ENCODE measurements around the gene CST4.
"Not testable (repeated sequence)": the region's sequence is repeated elsewhere in the genome, so short reads cannot be mapped to it uniquely, and the experiment has no call there.

Gene CST4

DNA sequence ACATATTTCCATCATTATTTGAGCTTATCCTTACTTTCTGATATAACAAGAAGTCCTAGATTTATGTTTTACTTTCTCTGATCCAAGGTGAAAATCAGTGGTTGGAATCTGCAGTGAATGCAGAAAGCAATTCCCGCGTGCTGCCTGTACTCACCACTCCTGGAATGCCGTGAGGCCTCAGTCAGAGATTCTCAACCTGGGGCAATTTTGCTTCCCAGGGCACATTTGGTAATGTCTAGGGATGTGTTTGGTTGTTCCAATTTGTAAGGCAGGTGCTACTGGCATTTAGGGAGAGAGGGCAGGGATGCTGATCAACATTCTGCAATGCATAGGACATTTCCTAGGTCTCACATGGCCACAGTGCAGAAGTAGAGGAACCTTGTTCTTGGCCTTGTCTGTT lies 23.9 kb downstream of the CST4 start:
- in situ Hi-C loops (cut with HindIII; ENCODE audit: low pct_unique_long_range_greater_than_20kb, low sequenced_read_pairs), result no loop called here
- DNase-seq (ENCODE audit: low read depth in 1 of 2, low spot score in 1 of 2), result no peak
- TF ChIP-seq JUND (IDR thresholded peaks at IDR 0.05; ENCODE audit: low read depth), result no peak

GRCh38 chr20:23664046-23664445 lies 24.8 kb downstream of the CST4 start:
- in situ Hi-C loops (cut with HindIII; ENCODE audit: low pct_unique_long_range_greater_than_20kb, low sequenced_read_pairs); DNase-seq (ENCODE audit: low read depth in 1 of 2, low spot score in 1 of 2): not testable (repeated sequence)

DNA sequence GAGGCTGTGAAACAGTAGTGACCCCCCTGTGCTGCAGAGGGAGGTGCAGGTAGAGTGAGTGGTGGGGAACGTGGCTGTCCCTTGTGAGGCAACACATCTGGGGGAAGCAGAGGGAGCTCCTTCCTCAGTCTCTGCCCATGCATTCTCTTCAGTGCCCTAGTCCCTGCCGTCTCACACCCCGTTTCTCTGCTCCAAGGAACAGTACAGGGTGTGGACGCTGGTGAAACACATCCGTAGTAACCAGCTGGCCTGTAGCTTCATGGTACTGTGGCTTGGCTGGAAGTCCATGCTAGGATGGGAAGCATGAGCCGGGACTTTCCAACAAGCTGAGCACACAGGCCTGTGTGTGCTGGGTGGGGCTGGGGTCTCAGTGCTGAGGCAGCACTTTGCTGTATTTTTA lies 25.7 kb downstream of the CST4 start:
- TF ChIP-seq JUND (IDR thresholded peaks at IDR 0.05; ENCODE audit: low read depth), result no peak
- in situ Hi-C loops (cut with HindIII; ENCODE audit: low pct_unique_long_range_greater_than_20kb, low sequenced_read_pairs), result no loop called here
- no peak for DNase-seq (ENCODE audit: low read depth in 1 of 2, low spot score in 1 of 2)

GRCh38 chr20:23662276-23662870 lies 26.5 kb downstream of the CST4 start:
- in situ Hi-C loops (cut with HindIII; ENCODE audit: low pct_unique_long_range_greater_than_20kb, low sequenced_read_pairs), result no loop called here
- no peak for TF ChIP-seq JUND (IDR thresholded peaks at IDR 0.05; ENCODE audit: low read depth)
- no peak for DNase-seq (ENCODE audit: low read depth in 1 of 2, low spot score in 1 of 2)

GRCh38 chr20:23661002-23661429 lies 27.8 kb downstream of the CST4 start:
- in situ Hi-C loops (cut with HindIII; ENCODE audit: low pct_unique_long_range_greater_than_20kb, low sequenced_read_pairs), result no loop called here
- DNase-seq (ENCODE audit: low read depth in 1 of 2, low spot score in 1 of 2), result no peak
- TF ChIP-seq JUND (IDR thresholded peaks at IDR 0.05; ENCODE audit: low read depth), result no peak

DNA sequence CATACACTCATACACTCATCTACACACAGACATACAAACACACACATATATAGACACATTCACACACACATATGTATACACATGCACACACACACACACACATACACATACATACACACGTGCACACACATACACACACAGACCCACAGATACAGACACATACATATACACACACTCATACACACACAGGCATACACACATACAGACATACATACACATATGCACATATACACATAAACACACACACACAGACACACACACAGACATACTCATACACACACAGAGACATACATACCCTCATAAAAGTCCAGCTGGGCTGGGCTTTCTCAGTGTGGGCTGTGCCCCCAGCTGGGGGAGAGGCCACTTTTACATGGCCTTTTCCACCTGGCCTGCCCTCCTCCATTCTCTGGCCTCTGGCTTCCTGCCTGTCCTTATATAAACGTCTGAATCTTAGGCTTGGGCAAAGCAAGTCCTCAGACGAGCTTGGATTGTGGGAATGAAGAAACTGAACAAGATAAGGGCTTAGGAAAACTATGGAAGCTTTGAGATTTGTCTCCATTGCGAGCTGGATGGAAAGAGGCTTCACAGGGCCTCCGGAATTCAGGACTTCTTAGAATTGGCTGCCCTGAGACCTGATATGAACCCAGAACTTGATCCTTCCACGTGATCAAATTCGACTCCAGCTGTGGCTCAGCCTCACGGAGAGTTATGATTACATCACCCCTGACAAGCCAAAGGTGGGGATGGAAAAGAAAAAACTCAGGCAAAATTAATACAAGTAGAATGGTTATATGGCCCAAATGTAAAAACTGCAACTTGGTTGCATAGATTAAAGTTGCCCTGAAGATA lies 28.6 kb downstream of the CST4 start:
- no peak for TF ChIP-seq JUND (IDR thresholded peaks at IDR 0.05; ENCODE audit: low read depth)
- no peak for DNase-seq (ENCODE audit: low read depth in 1 of 2, low spot score in 1 of 2)
- in situ Hi-C loops (cut with HindIII; ENCODE audit: low pct_unique_long_range_greater_than_20kb, low sequenced_read_pairs), result no loop called here

- DNase-seq (ENCODE audit: low read depth in 1 of 2, low spot score in 1 of 2); in situ Hi-C loops (cut with HindIII; ENCODE audit: low pct_unique_long_range_greater_than_20kb, low sequenced_read_pairs): not testable (repeated sequence)
Measured at GRCh38 chr20:23659610-23659988, 29.2 kb downstream of the CST4 start.

DNA sequence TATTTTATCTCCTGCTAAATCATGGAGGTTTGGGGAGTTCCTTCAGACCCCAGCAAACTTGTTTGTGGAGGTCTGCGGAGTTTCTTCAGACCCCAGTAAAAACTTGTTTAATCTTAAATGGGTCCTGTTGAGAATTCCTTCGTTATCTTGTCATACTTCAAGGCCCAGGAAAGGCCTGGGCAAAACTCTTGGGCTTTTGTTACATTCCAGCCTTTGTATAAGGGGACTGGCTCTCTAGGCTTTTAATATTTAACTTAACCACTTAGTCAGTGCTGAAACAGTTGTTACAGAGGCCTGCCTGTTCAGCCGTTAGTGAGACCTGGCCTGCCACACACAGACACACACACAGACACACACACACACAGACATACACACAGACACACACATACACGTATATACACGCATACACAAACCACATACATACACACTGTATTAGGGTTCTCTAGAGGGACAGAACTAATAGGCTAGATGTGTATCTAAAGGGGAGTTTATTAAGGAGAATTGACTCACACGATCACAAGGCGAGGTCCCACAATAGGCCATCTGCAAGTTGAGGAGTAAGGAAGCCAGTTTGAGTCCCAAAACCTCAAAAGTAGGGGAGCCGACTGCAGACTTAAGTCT lies 29.7 kb downstream of the CST4 start:
- no peak for DNase-seq (ENCODE audit: low read depth in 1 of 2, low spot score in 1 of 2)
- TF ChIP-seq JUND (IDR thresholded peaks at IDR 0.05; ENCODE audit: low read depth), result no peak
- in situ Hi-C loops (cut with HindIII; ENCODE audit: low pct_unique_long_range_greater_than_20kb, low sequenced_read_pairs), result no loop called here

DNA sequence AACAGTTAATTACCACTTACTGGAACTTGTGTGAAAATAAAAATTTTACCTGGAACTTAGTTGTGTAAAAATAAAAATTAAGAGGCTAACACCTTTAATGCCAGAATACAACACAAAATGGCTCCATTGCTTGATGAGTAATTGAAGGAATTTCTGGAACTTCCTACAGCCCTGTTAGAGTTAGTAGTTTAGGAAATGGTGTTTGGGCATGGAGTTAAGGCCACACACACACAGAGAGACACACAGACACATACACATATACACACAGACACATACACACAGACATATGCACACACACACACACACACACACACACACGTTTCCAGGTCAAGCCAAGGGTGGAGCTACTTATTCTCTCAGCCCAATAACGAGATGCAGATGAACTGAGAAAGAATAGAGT lies 30.5 kb downstream of the CST4 start:
- TF ChIP-seq JUND (IDR thresholded peaks at IDR 0.05; ENCODE audit: low read depth), result no peak
- in situ Hi-C loops (cut with HindIII; ENCODE audit: low pct_unique_long_range_greater_than_20kb, low sequenced_read_pairs), result no loop called here
- no peak for DNase-seq (ENCODE audit: low read depth in 1 of 2, low spot score in 1 of 2)

DNA sequence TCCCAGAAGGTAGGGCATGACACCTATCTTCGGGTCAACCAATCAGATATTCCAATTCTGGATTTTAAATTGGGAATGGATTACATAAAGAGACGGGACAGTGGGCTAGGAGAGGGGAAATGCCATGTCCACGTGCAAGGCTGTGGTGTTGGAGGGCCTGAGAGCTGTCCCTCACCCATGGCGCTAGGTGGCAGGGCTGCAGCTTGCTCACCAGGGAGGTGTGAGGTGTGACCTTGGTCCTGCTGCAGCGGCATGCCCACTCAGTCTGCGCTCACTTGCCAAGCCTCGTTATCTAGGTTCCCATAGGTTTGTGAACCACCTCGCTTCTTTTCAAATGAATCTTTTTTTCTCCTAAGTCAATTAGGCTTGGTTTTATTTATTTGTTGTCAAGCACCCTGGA lies 31.6 kb downstream of the CST4 start:
- no peak for TF ChIP-seq JUND (IDR thresholded peaks at IDR 0.05; ENCODE audit: low read depth)
- DNase-seq (ENCODE audit: low read depth in 1 of 2, low spot score in 1 of 2), result no peak
- in situ Hi-C loops (cut with HindIII; ENCODE audit: low pct_unique_long_range_greater_than_20kb, low sequenced_read_pairs), result no loop called here

DNA sequence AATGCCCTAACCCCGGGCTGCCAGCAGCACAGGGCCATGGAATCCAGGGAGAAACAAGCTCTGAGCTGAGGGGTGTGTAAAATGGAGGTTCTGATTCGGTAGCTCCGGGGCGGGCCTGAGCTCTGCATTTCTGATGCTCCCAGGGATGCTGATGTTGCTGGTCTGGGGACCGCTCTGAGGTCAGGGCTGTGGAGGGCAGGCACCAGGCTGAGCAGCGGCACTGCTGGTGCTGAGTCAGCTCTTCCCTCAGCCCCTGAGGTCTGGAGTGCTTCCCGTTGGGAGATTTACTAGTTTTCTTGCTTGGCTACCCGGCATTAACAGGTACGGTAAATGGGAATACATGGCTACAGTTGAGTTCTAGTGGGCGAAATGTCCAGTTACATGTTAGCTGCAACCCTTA lies 32.5 kb downstream of the CST4 start:
- in situ Hi-C loops (cut with HindIII; ENCODE audit: low pct_unique_long_range_greater_than_20kb, low sequenced_read_pairs), result no loop called here
- DNase-seq (ENCODE audit: low read depth in 1 of 2, low spot score in 1 of 2), result no peak
- TF ChIP-seq JUND (IDR thresholded peaks at IDR 0.05; ENCODE audit: low read depth), result no peak

DNA sequence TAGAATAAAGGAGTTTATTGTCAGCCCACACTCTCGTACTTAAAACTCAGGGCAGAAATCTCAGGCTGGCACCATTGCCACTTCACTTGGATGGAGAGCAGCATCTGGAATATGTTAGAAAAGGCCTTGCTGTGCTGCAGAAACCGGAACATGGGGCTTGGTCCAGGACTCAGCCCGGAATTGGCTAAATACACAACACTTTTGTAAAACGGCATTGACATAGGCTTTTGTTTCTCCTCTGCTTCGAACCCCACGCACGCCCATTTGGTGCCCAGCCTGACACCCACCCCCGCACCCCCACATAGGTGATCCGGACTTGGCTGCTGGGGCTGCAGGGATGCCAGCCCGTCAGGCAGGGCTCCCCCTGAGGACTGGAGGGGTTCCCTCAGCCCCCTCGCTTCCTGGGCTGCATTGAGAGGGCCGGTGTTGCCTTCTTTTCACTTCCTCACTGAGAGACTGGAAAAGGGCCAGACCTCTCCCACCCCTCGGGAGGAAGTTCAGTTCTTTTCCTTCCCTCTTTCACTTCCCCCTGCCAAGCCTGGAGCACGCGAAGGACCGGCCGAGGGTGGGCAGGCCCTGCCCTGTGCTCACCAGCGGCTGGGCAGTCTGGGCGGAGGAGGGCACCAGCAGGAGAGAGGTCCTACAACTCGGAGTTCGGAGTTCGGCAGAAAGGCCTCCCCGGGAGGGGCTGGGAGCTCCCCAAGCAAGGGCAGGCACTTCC lies 33.2 kb downstream of the CST4 start:
- no peak for TF ChIP-seq JUND (IDR thresholded peaks at IDR 0.05; ENCODE audit: low read depth)
- no peak for DNase-seq (ENCODE audit: low read depth in 1 of 2, low spot score in 1 of 2)
- in situ Hi-C loops (cut with HindIII; ENCODE audit: low pct_unique_long_range_greater_than_20kb, low sequenced_read_pairs), result no loop called here

GRCh38 chr20:23654717-23655116 lies 34.1 kb downstream of the CST4 start:
- no peak for DNase-seq (ENCODE audit: low read depth in 1 of 2, low spot score in 1 of 2)
- TF ChIP-seq JUND (IDR thresholded peaks at IDR 0.05; ENCODE audit: low read depth), result no peak
- in situ Hi-C loops (cut with HindIII; ENCODE audit: low pct_unique_long_range_greater_than_20kb, low sequenced_read_pairs), result no loop called here
